CD4-positive, alpha-beta T cell treated with Interleukin-15 for 4 hours (primary cell): ENCODE results near the gene DIPK1A.
"Not testable (repeated sequence)": the region's sequence is repeated elsewhere in the genome, so short reads cannot be mapped to it uniquely, and the experiment has no call there.

Experiments used
- DNase-seq: peaks from one replicate; pipeline ENCODE4 v3.0.0-alpha.2; 2020; ENCODE audit warnings: low spot score

The DIPK1A gene

DNA sequence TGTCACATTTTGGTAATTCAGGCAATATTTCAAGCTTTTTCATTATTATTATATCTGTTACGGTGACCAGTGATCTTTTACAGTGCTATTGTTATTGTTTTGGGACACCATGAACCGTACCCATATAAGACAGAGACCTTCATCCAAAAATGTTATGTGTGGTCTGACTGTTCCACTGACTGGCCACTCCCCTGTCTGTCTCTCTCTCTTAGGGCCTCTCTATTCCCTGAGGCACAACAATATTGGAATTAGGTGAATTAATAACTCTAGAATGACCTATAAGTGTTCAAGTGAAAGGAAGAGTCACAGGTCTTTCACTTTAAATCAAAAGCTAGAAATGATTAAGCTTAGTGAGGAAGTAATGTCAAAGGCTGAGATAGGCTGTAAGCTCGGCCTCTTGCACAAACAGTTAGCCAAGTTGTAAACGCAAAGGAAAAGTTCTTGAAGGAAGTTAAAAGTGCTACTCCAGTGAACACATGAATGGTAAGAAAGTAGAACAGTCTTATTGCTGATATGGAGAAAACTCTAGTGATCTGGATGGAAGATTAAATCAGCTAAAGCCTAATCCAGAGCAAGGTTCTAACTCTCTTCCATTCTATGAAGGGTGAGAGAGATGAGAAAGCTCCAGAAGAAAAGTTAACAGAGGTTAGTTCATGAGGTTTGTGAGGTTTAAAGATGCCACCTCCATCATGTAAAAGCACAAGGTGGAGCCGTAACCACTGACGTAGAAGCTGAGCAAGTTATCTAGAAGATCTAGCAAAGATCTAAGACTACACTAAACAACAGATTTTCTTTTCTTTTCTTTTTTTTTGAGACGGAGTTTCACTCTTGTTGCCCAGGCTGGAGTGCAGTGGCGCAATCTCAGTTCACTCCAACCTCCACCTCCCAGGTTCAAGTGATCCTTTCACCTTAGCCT lies 19.7 kb upstream of the DIPK1A start:
- peak; percentile 64 for DNase-seq

DNA sequence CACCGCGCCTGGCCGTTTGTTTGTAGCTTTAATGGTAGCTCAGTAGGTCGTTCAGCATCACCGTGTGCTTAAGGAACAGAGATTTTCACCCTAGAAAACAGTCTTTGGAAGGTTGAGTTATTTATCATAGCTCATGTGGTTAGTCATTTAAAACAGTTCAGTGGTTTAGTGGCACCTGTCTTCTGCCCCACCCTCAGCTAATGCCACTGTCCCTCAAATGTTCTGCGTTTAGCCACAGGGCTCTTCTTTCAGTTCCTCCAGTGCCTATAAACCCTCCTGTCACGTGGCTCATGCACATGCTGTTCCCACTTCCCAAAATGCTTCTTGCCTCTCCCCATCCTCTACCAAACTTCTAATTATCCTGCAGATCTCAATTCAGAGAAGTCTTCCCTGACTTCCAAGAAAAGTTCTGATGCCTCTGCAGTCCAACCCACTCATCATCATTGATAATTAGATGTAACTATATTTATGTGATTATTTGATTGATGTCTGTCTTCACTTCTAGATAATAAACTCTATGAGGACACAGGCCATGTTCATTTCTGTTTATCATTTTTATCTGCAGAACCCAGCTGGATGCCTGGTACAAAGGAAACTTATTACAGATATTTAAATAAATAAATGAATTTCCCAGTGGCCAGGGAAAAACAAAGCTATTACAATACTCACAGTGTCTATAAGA lies 14.4 kb upstream of the DIPK1A start:
- no peak for DNase-seq

DNA sequence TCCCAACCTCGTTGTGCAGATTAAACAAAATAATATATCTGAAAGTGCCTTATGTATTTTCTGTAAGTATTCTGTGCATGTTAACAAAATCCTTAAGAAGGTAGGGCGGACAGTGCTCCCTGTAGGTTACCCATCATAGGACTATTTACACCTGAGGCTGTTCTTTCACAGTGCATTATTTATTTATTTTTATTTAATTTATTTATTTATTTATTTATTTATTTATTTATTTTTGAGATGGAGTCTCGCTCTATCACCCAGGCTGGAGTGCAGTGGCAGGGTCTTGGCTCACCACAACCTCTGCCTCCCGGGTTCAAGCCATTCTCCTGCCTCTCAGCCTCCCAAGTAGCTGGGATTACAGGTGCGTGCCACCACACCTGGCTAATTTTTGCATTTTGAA lies 12.8 kb upstream of the DIPK1A start:
- DNase-seq = not testable (repeated sequence)

DNA sequence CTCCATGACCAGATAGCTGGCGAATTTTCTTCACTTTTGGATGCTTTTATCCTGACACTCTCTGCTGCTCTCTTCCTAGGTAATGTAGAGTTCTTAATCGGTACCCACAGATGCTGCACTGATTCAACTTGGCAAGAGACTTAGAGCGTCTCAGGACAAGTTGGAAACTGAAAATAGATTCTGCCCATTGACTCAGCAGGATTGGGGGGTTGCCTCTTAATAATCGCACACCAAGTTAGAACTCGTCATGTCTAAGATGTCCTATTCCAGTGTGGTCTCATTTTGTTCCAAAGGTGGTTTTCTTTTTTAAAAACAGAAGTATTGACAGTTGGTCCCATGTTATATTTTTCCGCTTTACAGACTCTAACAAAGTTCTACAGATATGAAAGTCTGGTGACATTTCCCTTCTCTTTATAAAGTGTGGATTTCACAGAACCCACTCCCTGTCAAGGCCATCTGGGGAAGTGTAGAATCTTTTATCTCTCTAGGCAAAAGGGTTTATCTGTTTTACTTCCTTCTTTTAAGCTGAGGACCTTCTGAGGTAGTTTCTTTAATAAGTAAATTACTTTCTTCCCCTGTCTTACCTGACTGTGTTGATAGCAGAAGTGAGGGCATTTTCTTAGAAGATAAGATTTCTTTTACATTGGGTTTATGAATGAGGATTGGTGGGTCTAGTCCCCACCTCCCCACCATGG lies 12.1 kb upstream of the DIPK1A start:
- DNase-seq = peak; percentile 26

DNA sequence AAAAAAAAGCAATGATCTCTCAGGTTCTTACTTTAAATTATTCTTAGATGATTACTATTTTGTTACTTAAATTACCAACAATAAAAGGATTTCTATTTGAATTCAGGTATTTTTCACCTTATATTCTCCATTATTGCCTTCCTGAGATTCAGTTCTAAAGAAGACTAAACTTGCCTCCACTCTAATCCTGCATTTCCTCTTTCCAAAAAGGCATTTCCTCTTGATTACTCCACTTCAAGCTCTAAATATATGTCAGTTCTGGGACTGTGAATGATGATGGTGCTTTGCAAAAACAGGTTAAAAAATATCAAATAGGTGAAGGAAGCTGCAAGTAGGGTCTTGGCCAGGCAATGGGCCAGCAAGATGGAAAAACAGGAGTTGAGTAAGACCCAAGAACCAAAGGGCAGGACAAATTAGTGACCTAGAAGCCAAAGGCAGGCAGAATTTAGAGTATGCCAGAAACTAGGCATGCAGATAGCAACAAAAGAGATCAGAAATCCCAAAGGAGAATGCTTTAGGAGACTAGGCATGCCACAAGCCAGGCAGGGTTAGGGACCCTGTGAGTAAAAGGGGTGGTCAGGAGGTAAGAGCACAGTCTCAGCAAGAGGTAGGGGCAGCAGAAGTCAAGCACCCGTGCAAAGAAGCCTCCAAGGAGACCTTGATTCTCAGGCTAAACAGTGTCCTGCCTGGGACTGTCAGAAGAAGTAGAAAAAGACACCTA lies 11.3 kb upstream of the DIPK1A start:
- no peak for DNase-seq

DNA sequence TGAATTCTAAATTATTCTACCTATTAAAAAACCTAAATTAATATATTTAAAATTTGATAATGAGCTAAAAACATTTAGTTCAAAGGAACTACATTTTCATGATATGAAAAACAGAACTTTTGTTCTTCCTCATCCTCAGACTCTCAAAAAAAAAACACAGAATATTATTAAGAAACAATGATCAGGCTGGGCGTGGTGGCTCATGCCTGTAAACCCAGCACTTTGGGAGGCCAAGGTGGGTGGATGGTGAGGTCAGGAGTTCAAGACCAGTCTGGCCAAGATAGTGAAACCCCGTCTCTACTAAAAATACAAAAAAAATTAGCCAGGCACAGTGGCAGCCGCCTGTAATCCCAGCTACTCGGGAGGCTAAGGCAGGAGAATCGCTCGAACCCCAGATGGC lies 10.7 kb upstream of the DIPK1A start:
- DNase-seq = not testable (repeated sequence)

DNA sequence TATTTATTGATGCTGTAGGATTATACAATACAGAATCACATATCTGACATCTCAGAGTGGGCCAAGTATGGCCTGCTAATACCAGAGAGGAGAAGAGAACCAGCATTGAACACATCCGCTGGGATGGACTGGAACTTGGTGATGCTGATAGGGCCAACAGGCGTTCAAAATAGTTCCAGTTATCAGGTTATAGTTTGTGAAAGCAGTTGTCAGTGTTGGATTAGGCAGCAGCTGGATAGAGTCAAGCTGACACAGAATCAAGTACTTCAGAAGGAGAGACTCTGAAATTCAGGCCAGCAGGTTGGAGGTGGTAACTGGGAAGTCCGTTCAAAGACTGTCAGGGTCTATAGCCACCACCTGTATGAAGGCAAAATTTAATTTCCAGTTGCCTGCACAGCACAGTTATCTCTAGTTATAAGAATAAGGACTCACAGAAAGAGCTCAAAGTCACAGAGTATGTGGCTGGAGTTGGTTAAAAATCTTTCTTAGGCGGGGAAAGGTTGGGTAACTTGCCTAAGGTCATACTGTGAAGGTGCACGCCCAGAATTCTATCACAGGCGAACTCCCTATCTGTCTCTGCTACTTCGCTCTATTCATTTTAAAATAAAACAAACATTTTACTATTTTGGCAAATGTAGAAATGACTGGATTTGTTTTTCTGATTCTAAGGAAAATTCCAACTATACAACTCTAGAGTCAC lies 9.9 kb upstream of the DIPK1A start:
- no peak for DNase-seq

DNA sequence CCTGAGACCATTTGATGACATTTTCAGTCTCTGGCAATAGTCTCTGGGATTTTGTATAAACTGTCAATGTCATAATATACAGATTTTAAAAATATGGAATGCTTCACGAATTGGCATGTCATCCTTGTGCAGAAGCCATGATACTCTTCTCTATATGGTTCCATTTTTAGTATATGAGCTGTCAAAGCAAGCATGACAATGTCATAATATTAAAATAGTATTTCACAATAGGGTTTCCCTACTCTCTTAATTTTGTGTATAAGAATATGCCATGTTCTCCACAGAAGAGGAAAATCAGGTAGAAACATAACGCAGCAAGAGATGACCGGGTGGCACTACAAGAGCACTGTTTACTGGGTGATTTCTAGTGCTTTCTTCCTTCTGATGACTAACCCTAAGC lies 8.3 kb upstream of the DIPK1A start:
- DNase-seq = no peak

DNA sequence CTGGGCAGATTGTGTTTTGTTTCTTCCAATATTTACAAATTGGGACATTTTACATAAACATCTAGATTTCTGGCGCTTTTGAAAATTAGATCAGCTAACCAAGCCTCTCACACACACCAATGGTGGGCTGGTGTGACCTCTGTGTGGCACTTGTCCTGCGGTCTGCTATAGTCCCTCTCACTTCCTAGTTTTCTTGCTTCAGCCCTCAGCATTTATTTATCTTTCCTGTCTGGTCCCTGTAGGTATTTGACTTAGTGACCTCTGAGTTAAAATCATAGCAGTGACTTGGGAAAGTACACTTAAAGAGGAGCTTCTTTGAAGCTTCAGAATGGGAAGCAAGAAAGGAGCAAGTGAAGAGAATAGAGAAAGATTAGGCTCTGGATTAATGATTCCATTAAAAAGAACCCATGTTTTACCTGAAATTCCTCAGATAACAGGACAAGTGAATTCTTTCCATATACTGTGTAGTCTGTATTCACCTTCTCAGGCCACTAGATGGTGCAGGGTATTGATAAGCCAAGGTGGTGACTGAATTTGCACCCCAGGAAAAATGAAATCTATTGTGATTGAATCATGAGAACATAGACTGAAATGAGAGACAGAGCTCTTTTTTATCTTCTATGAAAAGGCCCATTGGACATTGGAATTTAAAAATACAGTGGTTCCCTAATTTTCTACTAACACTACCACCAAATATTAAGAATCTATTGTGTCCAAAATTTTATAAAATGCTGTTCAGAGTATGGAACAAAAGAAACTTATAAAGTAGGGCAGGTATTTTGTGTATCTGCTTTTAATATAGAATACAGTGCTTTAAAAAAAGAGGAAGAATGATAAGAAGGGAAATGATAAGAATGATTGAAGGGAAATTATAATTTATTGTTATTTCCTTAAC lies 7.1 kb upstream of the DIPK1A start:
- peak; percentile 67 for DNase-seq

DNA sequence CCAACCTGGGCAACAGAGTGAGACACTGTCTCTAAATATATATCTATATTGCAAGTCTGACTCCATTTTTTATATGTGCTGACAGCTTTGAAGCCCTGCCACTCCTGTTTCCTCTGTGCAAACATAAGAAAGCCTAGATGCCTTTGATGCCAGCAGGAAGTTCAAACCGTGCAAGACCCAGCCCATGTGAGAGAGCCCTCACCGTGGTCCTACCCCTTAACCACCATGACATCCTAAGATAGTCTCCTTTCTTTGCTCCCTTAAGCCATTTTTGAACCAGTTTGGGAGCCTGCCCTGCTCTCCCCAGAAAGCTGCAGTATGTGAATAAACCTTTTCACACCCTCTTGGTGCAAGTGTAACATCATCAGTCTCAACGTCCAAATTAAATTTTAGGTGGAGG lies 3.7 kb upstream of the DIPK1A start:
- DNase-seq = peak; percentile 58

DNA sequence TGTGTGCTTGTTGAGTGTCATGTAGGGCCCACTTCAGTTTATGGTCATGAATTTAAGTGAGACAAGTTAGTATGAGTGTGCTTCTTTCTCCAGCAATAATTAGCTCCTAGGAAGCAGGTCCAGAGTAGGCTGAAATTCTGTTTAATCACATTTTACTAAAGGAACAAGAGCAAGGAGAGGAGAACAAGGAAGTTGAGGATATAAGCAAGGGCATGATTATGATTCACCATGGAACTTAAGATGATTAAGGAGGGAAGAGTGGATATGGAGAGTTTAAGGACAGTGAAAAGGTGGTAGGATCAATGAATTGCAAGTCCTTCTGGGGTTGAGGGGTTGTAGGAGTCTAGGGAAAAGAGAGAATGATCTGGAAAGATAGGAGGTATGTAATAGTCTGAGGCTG lies 3.1 kb upstream of the DIPK1A start:
- no peak for DNase-seq

DNA sequence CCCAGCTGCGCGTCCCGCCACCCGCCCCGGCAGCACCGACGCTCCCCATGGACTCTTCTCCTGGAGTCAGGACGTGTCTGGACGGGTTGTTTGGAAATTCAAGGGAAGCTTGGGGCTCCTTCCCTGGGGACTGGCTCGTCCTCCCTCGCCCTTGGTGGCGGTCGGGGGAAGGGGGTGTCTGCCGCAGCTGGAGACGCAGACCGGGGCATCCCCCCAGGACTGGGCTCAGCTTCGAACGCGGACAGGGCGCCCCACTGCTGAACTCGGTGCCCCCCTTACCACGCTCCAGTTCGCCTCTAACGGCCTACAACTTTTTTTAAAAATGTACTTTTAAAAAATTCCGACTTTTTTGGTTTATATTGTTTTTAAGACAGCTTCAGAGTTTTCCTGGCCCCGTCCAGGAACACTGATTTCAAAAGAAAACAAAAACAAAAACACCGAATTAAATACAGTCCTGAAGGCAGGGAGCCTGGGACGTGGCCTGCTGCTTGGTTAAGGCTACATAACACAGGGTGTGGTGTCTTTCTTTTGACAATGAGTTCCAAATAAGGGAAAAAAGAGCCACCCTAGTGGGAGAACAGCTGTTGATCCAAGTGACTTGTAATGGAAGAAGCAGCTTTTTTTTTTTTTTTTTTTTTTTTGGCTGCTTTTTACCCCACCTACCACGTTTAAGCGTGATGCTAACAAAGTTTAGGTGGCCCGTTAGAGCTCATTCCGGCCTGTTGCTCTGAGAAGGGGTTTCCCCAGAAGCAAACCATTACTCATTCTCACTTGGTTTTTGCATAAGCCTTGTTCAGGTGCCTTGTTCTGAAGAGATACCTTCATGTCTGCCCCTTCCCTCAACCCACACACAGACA lies 862 bp upstream of the DIPK1A start:
- peak; percentile 88 for DNase-seq

DNA sequence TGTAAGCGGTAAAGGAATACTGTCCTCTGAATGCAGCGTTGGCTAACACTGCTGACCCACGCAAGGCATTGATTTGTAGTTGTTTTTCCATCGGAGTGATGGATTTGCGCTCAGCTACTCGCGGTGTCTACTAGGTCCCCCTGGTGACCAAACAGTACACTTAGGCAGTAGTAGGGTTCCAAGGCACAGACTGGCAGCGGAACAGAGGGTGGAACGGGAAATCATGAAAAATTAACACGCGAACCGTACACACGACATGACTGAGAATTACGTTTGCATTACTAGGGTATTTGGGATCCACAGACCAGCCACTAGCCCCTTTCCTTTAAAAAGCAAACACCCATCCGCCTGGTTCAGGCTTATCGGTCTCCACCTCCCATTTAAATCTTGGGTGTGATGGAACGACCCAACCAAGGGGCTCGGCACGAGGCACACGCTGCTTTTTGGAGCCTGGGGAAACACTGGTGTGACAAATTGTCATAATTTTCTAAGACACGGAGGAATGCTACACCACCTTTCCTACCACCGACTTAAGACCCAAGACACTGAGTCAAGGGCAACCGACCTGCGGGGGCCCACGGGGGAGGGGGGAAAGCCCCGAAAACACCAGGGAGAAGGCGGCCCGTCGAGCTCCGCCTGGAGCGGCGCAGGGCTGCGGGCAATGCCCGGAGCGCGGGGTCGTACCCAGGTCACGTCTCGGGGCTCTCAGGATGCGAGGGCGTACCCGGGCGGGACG lies 699 bp downstream of the DIPK1A start:
- DNase-seq = peak; percentile 76

DNA sequence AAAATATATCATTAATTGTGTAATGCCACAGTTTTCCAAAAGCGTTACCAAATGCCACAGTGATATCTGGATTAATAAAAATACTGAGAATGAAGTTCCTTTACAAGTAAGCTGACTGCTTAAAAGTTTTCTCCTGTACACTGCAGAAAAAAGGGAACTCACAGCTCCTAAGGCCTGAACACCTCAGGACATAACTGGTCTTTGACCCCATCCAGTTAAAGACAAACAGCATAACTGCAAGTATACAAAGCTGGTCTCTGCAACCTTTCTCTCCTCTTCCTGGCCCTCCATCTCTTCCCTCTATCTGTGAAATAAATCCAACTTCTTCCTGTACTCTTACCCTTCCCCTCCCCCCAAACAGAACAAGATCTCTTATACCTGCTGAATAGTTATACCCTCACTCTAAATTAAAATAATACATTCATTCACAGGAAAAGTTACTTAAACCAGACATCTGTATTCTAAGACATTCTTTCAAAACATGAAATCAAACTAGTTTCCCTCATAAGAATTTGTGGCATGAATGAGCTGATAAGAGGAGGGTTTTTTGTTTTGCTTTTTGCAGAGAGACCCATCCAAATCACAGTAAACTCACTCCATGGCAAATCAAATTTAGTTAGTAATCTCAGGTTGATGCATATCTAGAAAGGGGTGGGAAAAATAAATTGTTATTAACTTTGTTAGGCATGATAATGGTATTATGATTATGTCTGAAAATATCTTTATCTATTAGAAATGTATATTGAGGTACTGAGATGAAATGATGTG lies 2.9 kb downstream of the DIPK1A start:
- DNase-seq = no peak

DNA sequence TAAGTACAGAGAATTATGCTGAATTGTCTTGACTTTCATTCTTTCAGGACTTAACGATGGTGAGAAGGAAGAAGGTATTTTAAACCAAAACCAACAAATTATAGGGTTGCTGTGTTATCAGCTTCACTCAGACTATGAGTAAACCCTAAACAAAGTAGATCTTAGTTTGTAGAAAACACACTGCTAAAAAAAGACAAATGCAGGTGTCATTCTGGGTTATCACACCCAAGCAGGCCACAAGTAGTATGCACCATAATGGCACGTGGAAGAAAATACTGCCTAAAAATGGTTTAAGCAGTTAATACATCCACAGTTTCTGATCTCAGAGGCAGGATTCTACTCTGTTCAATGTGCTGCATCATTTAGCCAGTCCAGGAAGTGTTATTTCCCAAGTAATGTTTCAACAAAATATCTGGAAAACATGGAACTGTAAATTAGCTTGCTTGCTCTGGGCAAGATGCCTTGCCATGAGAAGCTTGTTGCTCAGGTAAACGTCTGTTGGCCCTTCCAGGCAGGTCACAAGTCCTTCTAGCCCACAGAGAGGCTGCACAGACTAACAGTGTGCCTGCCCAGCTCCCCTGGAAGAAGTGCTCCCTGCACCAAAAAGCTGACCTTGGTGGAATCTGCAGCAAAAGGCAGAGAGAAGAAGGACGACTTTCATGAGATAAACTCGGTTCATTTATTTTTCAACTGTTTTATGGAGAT lies 4.1 kb downstream of the DIPK1A start:
- DNase-seq = peak; percentile 21

DNA sequence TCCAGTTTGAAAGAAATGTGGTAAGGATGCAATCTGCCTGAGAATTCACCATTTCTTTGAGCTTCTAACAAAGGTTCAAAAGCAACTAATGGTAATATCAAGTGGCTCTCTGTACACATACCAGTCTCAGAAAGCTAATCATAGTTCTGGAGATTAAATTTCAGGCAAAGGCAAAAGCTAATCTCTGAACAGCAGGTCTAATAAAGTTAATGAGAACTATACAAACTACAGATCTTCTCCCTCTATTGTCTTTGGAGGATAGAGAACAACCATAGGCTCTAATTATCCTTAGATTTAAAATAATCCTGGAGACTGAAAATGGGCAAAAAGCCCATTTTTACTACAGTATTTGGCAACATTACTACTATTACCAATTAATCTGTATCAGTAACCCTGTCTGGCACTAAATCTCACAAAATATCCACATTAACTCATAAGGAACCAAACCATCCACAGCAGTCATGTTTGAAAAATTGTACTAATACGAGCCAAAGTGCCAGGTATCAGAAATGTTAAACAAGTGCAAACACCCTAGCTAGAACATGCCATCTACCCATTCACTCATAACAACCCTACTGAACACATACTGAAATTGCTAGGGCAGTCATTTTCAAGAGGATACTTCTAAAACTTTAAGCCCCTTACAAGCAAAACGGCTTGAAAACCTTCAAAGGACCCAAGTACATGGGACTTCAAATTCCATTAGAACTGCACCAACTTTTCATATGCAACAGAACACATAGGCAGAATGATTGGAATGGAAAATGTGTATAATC lies 4.8 kb downstream of the DIPK1A start:
- no peak for DNase-seq

DNA sequence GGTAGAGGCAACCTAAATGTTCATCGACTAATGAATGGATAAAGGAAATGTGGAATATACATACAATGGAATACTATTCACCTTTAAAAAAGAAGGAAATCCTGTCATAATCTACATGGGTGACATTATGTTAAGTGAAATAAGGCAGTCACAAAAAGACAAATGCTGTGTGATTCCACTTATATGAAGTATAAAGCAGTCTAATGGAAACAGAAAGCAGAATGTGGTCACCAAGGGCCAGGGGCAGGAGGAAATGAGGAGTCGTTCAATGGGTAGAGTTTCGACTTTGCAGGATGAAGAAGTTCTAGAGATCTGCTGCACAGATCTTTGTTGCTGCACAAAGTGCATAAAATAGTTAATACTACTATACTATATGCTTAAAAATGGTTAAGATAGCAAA lies 7.8 kb downstream of the DIPK1A start:
- peak; percentile 58 for DNase-seq
